ENCODE measurements around the gene SRSF11. TPM values are rescaled to one million over a fixed set of nuclear protein-coding genes. Genes with fewer than 3 reads are reported as not detected.

Gene SRSF11
- total RNA-seq, 2 donors from 2014 or later: 71.5 to 135 TPM

DNA sequence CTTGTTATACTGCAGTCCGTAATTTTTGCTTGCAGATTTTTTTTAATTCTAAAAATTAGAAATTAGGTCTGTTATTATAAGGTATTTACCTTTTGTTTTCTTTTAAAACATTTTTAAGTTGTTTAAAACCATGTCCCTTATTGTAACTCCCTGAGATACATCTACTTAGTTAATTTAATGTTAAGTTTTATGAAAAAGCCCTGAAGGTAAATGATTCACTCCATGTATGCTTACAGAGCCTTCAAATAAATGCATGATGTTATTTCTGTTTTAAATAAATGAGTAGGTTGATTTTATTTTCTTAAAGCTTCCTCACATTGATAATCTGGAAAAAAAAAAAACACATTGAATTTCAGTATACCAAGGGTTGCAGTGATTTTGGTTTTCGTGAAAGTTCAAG, 7.5 kb downstream of the SRSF11 start:
- intact Hi-C loops (cut with DNase I): no loop called here
- Histone ChIP-seq H3K4me1 (replicated peaks) (no peaks in the 10 kb centered on the region), H3K36me3 (no peaks in the 10 kb centered on the region), H3K4me3 (no peak overlapping the region), H3K27me3 (replicated peaks; ENCODE audit: insufficient read depth) (no peaks in the 10 kb centered on the region), H3K27ac (no peak overlapping the region), H3K9me3 (no peaks in the 10 kb centered on the region)
- DNase-seq (ENCODE audit: low spot score): no peak
- TF ChIP-seq POLR2AphosphoS5 (IDR thresholded peaks at IDR 0.05): no peak
- TF ChIP-seq POLR2A (IDR thresholded peaks at IDR 0.05): no peak
- TF ChIP-seq, protein P1, sequence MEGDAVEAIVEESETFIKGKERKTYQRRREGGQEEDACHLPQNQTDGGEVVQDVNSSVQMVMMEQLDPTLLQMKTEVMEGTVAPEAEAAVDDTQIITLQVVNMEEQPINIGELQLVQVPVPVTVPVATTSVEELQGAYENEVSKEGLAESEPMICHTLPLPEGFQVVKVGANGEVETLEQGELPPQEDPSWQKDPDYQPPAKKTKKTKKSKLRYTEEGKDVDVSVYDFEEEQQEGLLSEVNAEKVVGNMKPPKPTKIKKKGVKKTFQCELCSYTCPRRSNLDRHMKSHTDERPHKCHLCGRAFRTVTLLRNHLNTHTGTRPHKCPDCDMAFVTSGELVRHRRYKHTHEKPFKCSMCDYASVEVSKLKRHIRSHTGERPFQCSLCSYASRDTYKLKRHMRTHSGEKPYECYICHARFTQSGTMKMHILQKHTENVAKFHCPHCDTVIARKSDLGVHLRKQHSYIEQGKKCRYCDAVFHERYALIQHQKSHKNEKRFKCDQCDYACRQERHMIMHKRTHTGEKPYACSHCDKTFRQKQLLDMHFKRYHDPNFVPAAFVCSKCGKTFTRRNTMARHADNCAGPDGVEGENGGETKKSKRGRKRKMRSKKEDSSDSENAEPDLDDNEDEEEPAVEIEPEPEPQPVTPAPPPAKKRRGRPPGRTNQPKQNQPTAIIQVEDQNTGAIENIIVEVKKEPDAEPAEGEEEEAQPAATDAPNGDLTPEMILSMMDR (IDR thresholded peaks at IDR 0.05): no peak
- 70% methylated on average over 2 of the region's 2 CpGs for WGBS

DNA sequence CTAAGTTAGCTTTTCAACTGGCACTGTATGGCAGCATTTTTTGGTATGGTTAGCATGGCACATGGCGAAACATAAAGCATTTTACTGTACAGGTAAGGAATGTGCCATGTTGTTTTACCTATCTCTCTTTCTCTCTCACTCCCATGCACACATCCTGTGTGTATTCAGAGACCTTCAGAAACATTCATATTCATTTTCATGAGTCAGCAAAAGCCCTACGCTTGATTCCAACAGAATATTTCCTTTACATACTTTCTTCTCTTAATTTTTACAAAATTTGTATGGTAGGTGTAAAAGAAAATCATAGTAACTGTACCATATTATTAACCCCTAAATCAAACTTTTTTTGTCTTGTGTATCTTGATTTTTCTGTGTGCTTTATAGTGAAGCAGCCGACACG, 10.3 kb downstream of the SRSF11 start:
- TF ChIP-seq, protein P1 (IDR thresholded peaks at IDR 0.05): no peak
- TF ChIP-seq POLR2A (IDR thresholded peaks at IDR 0.05) (no peak), POLR2AphosphoS5 (IDR thresholded peaks at IDR 0.05) (no peak)
- H3K36me3 ChIP-seq: no peaks in the 10 kb centered on the region
- no peak for DNase-seq (ENCODE audit: low spot score)
- no peaks in the 10 kb centered on the region for H3K9me3 ChIP-seq
- no peaks in the 10 kb centered on the region for H3K4me1 ChIP-seq (replicated peaks)
- no peak overlapping the region for H3K4me3 ChIP-seq
- no peaks in the 10 kb centered on the region for H3K27me3 ChIP-seq (replicated peaks; ENCODE audit: insufficient read depth)
- intact Hi-C loops (cut with DNase I): no loop called here
- WGBS: 93% methylated on average over 4 of the region's 4 CpGs
- no peak overlapping the region for H3K27ac ChIP-seq

DNA sequence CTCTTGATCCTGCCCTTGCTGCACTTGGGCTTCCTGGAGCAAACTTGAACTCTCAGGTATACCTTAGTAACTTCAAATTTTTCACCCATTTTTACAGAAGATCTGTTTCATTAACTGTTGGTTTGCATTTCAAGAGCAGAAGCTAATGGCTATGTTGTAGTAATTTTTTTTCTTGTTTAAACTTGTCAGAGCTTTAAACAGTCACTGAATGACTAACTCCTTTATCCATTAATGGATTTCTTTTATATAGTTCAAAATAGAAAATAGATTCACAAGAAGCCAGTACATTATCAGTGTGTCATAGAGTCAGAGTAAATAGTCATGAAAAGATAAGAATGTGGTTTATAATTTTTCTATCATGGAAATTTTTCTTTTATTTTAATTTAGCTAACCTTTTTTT, 13.6 kb downstream of the SRSF11 start:
- DNase-seq (ENCODE audit: low spot score): no peak
- no peaks in the 10 kb centered on the region for H3K27me3 ChIP-seq (replicated peaks; ENCODE audit: insufficient read depth)
- H3K4me3 ChIP-seq: no peak overlapping the region
- no peak overlapping the region for H3K27ac ChIP-seq
- H3K4me1 ChIP-seq (replicated peaks): no peaks in the 10 kb centered on the region
- TF ChIP-seq POLR2A (IDR thresholded peaks at IDR 0.05) (no peak), POLR2AphosphoS5 (IDR thresholded peaks at IDR 0.05) (no peak)
- TF ChIP-seq, protein P1 (IDR thresholded peaks at IDR 0.05): no peak
- intact Hi-C loops (cut with DNase I): no loop called here
- H3K9me3 ChIP-seq: no peaks in the 10 kb centered on the region
- H3K36me3 ChIP-seq: no peaks in the 10 kb centered on the region

GRCh38 chr1:70239940-70240339, 18.8 kb downstream of the SRSF11 start:
- no peak overlapping the region for H3K27ac ChIP-seq
- no peak for DNase-seq (ENCODE audit: low spot score)
- peaks cover 0 to 5% of the 10 kb centered on the region in 2 donors for H3K36me3 ChIP-seq
- TF ChIP-seq POLR2AphosphoS5 (IDR thresholded peaks at IDR 0.05) (no peak), POLR2A (IDR thresholded peaks at IDR 0.05) (no peak)
- TF ChIP-seq, protein P1 (IDR thresholded peaks at IDR 0.05): no peak
- H3K4me1 ChIP-seq (replicated peaks): no peaks in the 10 kb centered on the region
- no peaks in the 10 kb centered on the region for H3K27me3 ChIP-seq (replicated peaks; ENCODE audit: insufficient read depth)
- H3K4me3 ChIP-seq: no peak overlapping the region
- intact Hi-C loops (cut with DNase I): no loop called here
- no peaks in the 10 kb centered on the region for H3K9me3 ChIP-seq

DNA sequence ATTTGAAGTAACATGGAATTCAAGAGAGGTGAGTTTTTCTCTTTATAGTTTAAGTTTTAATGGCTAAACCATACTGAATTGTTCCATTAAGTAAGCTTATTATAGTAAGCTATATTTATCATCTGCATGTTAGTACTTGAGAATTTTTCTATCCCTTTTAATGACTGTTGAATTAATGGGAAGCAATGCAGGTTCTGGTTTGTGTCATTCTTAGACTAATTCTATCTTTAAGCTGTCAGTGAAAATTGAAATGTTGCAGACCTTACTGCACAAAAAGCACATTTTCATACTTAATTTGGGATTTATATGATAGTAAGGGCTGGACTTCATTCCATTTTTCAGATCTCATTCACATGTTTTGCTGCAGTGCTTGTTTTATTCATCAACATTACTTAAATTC, 25.9 kb downstream of the SRSF11 start:
- DNase-seq (ENCODE audit: low spot score): no peak
- intact Hi-C loops (cut with DNase I): no loop called here
- Histone ChIP-seq H3K9me3 (no peaks in the 10 kb centered on the region), H3K4me3 (no peak overlapping the region), H3K27me3 (replicated peaks; ENCODE audit: insufficient read depth) (no peaks in the 10 kb centered on the region), H3K4me1 (replicated peaks) (no peaks in the 10 kb centered on the region), H3K27ac (no peak overlapping the region), H3K36me3 (peaks cover 0 to 3% of the 10 kb centered on the region in 2 donors)
- no peak for TF ChIP-seq POLR2AphosphoS5 (IDR thresholded peaks at IDR 0.05)
- TF ChIP-seq, protein P1 (IDR thresholded peaks at IDR 0.05): no peak
- no peak for TF ChIP-seq POLR2A (IDR thresholded peaks at IDR 0.05)
